Upper lobe of left lung (tissue), 4 donors: ENCODE results near the gene EFNA5.
A peak's percentile ranks its signal among the peaks of the same experiment; 100 is the strongest.

Source experiments
- CTCF ChIP-seq, 6 experiments: fragments of 450-650 bp in 4 of 6; fragments of 200-600 bp in 2 of 6; sonication (generic) in 2 of 6; IDR thresholded peaks; one replicate each; pipeline ENCODE4 v1.5.1; 2016 to 2019; ENCODE audit warnings: antibody characterized with exemption in 6 of 6
- EP300 ChIP-seq, 4 donors: sonication (generic); formaldehyde crosslinking; IDR thresholded peaks; one replicate each; pipeline ENCODE4 v1.5.1; 2017; ENCODE audit warnings: antibody characterized with exemption in 4 of 4, control low read depth in 2 of 4
- POLR2A ChIP-seq, 4 donors: fragments of 450-650 bp; IDR thresholded peaks; one replicate each; pipeline ENCODE4 v1.5.1; 2016 to 2017; ENCODE audit warnings: antibody characterized with exemption in 4 of 4, mild to moderate bottlenecking in 2 of 4

- TF ChIP-seq CTCF (IDR thresholded peaks at IDR 0.05) = no peak
- no peak for TF ChIP-seq POLR2A (IDR thresholded peaks at IDR 0.05)
- TF ChIP-seq EP300 (IDR thresholded peaks at IDR 0.05) = peak in 3 of 4 donors; percentile 47 to 92 (median 75)
Observed at GRCh38 chr5:107542831-107543231, 127.9 kb downstream of the EFNA5 start.
